HCT116 (cell line): Measurements from ENCODE around the gene DENND5B. TPM values are rescaled to one million over a fixed set of nuclear protein-coding genes. Genes with fewer than 3 reads are reported as not detected.

Source experiments
- ATAC-seq: fragments of 200-7000 bp; cut with Tn5 transposase; 2 replicates; pipeline ENCODE4 v1.9.1; 2020; ENCODE audit warnings: mild to moderate bottlenecking, moderate library complexity
- BruUV-seq: library from RNA; stranded (reverse); fragments of 400-500 nt; replicated peaks from 2 replicates; lab custom pipeline; 2021; lab: Mats Ljungman, UMichigan
- CTCF ChIA-PET: fragments of 300-600 bp; sonication (Branson Sonifier 250); formaldehyde crosslinking; loops from one replicate; lab custom pipeline; 2021; ENCODE audit warnings: antibody characterized with exemption; lab: Charles Lee
- POLR2A ChIA-PET: fragments of 300-600, 350-600 bp; sonication (Branson Sonifier 250); formaldehyde crosslinking; loops from one replicate; lab custom pipeline; 2021; ENCODE audit warnings: antibody characterized with exemption; lab: Charles Lee
- RAD21 ChIA-PET, 2 experiments: fragments of 300-600 bp; sonication (Branson Sonifier 250); formaldehyde crosslinking; loops; one replicate each; lab custom pipeline; 2023; ENCODE audit warnings: low total read pairs in 2 of 2; ENCODE audit not compliant: uncharacterized antibody in 2 of 2, unreplicated experiment in 2 of 2, low non-redundant PET in 1 of 2; lab: Charles Lee
- DNase-seq: peaks from one replicate; pipeline ENCODE4 v3.0.0-alpha.2; 2010; ENCODE audit warnings: low read depth, low spot score
- H2AFZ ChIP-seq: fragments of 200-600 bp; shearing (Covaris generic), sonication (generic); 2 replicates; pipeline ENCODE4 v1.6.1; 2017; ENCODE audit warnings: low read depth, mixed run types, mixed read lengths, antibody characterized with exemption, low read length; ENCODE audit not compliant: poor library complexity, severe bottlenecking
- H3K27ac ChIP-seq: 2 replicates; pipeline ENCODE4 v1.5.1; 2012; ENCODE audit warnings: low read depth, low read length
- H3K27me3 ChIP-seq: fragments of 200-600 bp; sonication (generic); 2 replicates; pipeline ENCODE4 v1.6.1; 2016; ENCODE audit warnings: mixed run types, low read length, mixed read lengths; ENCODE audit not compliant: insufficient read depth
- H3K36me3 ChIP-seq, 2 experiments: fragments of 200-500 bp in 1 of 2; fragments of 200-600 bp in 1 of 2; sonication (Bioruptor generic) in 1 of 2; sonication (generic) in 1 of 2; 2 replicates each; pipeline versions ENCODE4 v1.5.1 to v1.6.1; 2014 to 2016; ENCODE audit warnings: low read length in 2 of 2, inconsistent platforms in 1 of 2, mixed read lengths in 1 of 2, mixed run types in 1 of 2; ENCODE audit not compliant: insufficient read depth in 2 of 2, control insufficient read depth in 1 of 2
- H3K4me1 ChIP-seq, 2 experiments: fragments of 200-600 bp in 1 of 2; sonication (generic) in 1 of 2; 2 replicates each; pipeline versions ENCODE4 v1.5.1 to v1.6.1; 2012 to 2017; ENCODE audit warnings: low read length in 2 of 2, inconsistent platforms in 1 of 2, mild to moderate bottlenecking in 1 of 2, mixed read lengths in 1 of 2, mixed run types in 1 of 2, moderate library complexity in 1 of 2; ENCODE audit not compliant: insufficient read depth in 2 of 2, control insufficient read depth in 1 of 2
- H3K4me2 ChIP-seq: fragments of 200-600 bp; sonication (generic); 2 replicates; pipeline ENCODE4 v1.6.1; 2017; ENCODE audit warnings: mixed run types, low read length, mixed read lengths
- H3K4me3 ChIP-seq, 2 experiments: fragments of 200-600 bp in 1 of 2; sonication (generic) in 1 of 2; replicated peaks in 1 of 2; 2 replicates each; pipeline ENCODE4 v1.5.1; 2011 to 2016; ENCODE audit warnings: low read length in 2 of 2, control low read depth in 1 of 2, low read depth in 1 of 2, mild to moderate bottlenecking in 1 of 2, mixed read lengths in 1 of 2, mixed run types in 1 of 2
- H3K79me2 ChIP-seq: fragments of 200-600 bp; sonication (generic); 2 replicates; pipeline ENCODE4 v1.6.1; 2017; ENCODE audit warnings: mild to moderate bottlenecking, mixed run types, low read length, moderate library complexity, mixed read lengths; ENCODE audit not compliant: insufficient read depth
- H3K9ac ChIP-seq: fragments of 200-600 bp; sonication (generic); 2 replicates; pipeline ENCODE4 v1.6.1; 2016; ENCODE audit warnings: low read length, mixed read lengths
- H3K9me2 ChIP-seq: fragments of 200-600 bp; sonication (generic), shearing (Covaris generic); 2 replicates; pipeline ENCODE4 v1.6.1; 2017; ENCODE audit warnings: mixed run types, mild to moderate bottlenecking, moderate library complexity; ENCODE audit not compliant: insufficient read depth
- H3K9me3 ChIP-seq, 2 experiments: fragments of 200-500 bp in 1 of 2; fragments of 200-600 bp in 1 of 2; sonication (Bioruptor generic) in 1 of 2; sonication (generic) in 1 of 2; 2 replicates each; pipeline ENCODE4 v1.6.1; 2014 to 2017; ENCODE audit warnings: low read length in 2 of 2, mixed read lengths in 2 of 2, inconsistent platforms in 1 of 2, low read depth in 1 of 2, mild to moderate bottlenecking in 1 of 2, mixed run types in 1 of 2, moderate library complexity in 1 of 2; ENCODE audit not compliant: control insufficient read depth in 1 of 2, insufficient read depth in 1 of 2
- H4K20me1 ChIP-seq: fragments of 200-600 bp; sonication (generic), shearing (Covaris generic); 2 replicates; pipeline ENCODE4 v1.6.1; 2017; ENCODE audit warnings: mixed run types, mild to moderate bottlenecking, moderate library complexity; ENCODE audit not compliant: insufficient read depth
- EZH2 ChIP-seq: fragments of 200-600 bp; sonication (generic); IDR thresholded peaks from 2 replicates; pipeline ENCODE4 v1.6.1; 2017; ENCODE audit warnings: antibody characterized with exemption, mixed run types
- FOSL1 ChIP-seq: IDR thresholded peaks from 2 replicates; pipeline ENCODE4 v1.6.1; 2012; ENCODE audit warnings: low read depth
- JUND ChIP-seq: IDR thresholded peaks from 2 replicates; pipeline ENCODE4 v1.6.1; 2012
- RAD21 ChIP-seq: IDR thresholded peaks from 2 replicates; pipeline ENCODE4 v1.6.1; 2012; ENCODE audit warnings: low read depth, mild to moderate bottlenecking
- intact Hi-C: fragments of 100-400 bp; cut with micrococcal nuclease; formaldehyde crosslinking; loops from 2 replicates; pipeline ENCODE4 v1.10.0; 2022
- total RNA-seq: library from RNA; stranded (reverse); gene quantifications from one replicate; pipeline ENCODE4 v1.2.1, GENCODE V29; 2021; ENCODE audit not compliant: unreplicated experiment
- TF ChIP-seq, protein P1 (sequence below), 3 experiments: fragments of 200-600 bp in 1 of 3; sonication (generic) in 1 of 3; IDR thresholded peaks in 2 of 3; conservative IDR thresholded peaks in 1 of 3; 2 replicates each; pipeline ENCODE4 v1.5.1; 2012 to 2017; ENCODE audit warnings: low read depth in 2 of 3, low read length in 2 of 3, antibody characterized with exemption in 1 of 3, borderline replicate concordance in 1 of 3, control low read depth in 1 of 3, mild to moderate bottlenecking in 1 of 3, mixed read lengths in 1 of 3, mixed run types in 1 of 3, moderate library complexity in 1 of 3; ENCODE audit not compliant: insufficient read depth in 1 of 3
- TF ChIP-seq, protein P2 (sequence below): IDR thresholded peaks from 2 replicates; pipeline ENCODE4 v1.6.1; 2011; ENCODE audit warnings: mild to moderate bottlenecking, low read length, moderate library complexity; ENCODE audit not compliant: insufficient replicate concordance; ENCODE audit errors: extremely low read depth
- TF ChIP-seq, protein P3 (sequence below): IDR thresholded peaks from 2 replicates; pipeline ENCODE4 v1.6.1; 2012; ENCODE audit warnings: low read depth

DENND5B gene
- total RNA-seq, 1 experiment from 2014 or later, result 19.2 TPM

GRCh38 chr12:31633464-31633863 is 42.5 kb upstream of the DENND5B start (continued):
- TF ChIP-seq, protein P1, sequence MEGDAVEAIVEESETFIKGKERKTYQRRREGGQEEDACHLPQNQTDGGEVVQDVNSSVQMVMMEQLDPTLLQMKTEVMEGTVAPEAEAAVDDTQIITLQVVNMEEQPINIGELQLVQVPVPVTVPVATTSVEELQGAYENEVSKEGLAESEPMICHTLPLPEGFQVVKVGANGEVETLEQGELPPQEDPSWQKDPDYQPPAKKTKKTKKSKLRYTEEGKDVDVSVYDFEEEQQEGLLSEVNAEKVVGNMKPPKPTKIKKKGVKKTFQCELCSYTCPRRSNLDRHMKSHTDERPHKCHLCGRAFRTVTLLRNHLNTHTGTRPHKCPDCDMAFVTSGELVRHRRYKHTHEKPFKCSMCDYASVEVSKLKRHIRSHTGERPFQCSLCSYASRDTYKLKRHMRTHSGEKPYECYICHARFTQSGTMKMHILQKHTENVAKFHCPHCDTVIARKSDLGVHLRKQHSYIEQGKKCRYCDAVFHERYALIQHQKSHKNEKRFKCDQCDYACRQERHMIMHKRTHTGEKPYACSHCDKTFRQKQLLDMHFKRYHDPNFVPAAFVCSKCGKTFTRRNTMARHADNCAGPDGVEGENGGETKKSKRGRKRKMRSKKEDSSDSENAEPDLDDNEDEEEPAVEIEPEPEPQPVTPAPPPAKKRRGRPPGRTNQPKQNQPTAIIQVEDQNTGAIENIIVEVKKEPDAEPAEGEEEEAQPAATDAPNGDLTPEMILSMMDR (IDR thresholded peaks at IDR 0.05 in 2 of 3, conservative IDR thresholded peaks at IDR 0.05 in 1 of 3; ENCODE audit: borderline replicate concordance in 1 of 3, insufficient read depth in 1 of 3, low read depth in 2 of 3, low read length in 2 of 3), result no peak
- TF ChIP-seq FOSL1, result no peak

DNA sequence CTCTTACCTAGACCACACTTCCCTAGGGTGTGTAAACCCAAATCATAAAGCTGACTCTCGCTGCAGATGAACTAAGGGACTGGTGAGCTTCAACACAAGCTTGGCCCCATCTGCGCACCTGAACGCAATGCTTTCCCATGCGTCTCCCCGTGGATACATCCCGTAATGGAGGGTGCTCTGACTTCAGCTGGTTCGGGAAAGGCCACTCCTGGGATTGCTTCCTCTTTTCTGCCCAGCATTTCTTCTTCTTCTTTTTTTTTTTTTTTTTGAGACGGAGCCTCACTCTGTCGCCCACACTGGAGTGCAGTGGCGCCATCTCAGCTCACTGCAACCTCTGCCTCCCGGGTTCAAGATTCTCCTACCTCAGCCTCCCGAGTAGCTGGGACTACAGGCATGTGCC is 40.9 kb upstream of the DENND5B start:
- RAD21 ChIA-PET, result interaction anchor here in 1 of 2 experiments (0.8 kb wide), 1 partner anchor 229 kb away, joined by 3 read pairs; no protein-coding TSS in a partner anchor
- DNase-seq, result no peak
- CTCF ChIA-PET, result interaction anchor here (1.6 kb wide), 1 partner anchor 229 kb away, joined by 7 read pairs; no protein-coding TSS in a partner anchor
- no peak overlapping the region for H3K27ac ChIP-seq
- POLR2A ChIA-PET, result no interaction called here
- ATAC-seq, result no peak
- H2AFZ ChIP-seq, result no peak overlapping the region
- TF ChIP-seq JUND (no peak), EZH2 (no peak), RAD21 (no peak)
- TF ChIP-seq, protein P1 (IDR thresholded peaks at IDR 0.05 in 2 of 3, conservative IDR thresholded peaks at IDR 0.05 in 1 of 3; ENCODE audit: borderline replicate concordance in 1 of 3, insufficient read depth in 1 of 3, low read depth in 2 of 3, low read length in 2 of 3), result no peak
- TF ChIP-seq, protein P2, sequence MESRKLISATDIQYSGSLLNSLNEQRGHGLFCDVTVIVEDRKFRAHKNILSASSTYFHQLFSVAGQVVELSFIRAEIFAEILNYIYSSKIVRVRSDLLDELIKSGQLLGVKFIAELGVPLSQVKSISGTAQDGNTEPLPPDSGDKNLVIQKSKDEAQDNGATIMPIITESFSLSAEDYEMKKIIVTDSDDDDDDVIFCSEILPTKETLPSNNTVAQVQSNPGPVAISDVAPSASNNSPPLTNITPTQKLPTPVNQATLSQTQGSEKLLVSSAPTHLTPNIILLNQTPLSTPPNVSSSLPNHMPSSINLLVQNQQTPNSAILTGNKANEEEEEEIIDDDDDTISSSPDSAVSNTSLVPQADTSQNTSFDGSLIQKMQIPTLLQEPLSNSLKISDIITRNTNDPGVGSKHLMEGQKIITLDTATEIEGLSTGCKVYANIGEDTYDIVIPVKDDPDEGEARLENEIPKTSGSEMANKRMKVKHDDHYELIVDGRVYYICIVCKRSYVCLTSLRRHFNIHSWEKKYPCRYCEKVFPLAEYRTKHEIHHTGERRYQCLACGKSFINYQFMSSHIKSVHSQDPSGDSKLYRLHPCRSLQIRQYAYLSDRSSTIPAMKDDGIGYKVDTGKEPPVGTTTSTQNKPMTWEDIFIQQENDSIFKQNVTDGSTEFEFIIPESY, result no peak
- TF ChIP-seq, protein P3, sequence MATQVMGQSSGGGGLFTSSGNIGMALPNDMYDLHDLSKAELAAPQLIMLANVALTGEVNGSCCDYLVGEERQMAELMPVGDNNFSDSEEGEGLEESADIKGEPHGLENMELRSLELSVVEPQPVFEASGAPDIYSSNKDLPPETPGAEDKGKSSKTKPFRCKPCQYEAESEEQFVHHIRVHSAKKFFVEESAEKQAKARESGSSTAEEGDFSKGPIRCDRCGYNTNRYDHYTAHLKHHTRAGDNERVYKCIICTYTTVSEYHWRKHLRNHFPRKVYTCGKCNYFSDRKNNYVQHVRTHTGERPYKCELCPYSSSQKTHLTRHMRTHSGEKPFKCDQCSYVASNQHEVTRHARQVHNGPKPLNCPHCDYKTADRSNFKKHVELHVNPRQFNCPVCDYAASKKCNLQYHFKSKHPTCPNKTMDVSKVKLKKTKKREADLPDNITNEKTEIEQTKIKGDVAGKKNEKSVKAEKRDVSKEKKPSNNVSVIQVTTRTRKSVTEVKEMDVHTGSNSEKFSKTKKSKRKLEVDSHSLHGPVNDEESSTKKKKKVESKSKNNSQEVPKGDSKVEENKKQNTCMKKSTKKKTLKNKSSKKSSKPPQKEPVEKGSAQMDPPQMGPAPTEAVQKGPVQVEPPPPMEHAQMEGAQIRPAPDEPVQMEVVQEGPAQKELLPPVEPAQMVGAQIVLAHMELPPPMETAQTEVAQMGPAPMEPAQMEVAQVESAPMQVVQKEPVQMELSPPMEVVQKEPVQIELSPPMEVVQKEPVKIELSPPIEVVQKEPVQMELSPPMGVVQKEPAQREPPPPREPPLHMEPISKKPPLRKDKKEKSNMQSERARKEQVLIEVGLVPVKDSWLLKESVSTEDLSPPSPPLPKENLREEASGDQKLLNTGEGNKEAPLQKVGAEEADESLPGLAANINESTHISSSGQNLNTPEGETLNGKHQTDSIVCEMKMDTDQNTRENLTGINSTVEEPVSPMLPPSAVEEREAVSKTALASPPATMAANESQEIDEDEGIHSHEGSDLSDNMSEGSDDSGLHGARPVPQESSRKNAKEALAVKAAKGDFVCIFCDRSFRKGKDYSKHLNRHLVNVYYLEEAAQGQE, result no peak
- H3K9ac ChIP-seq, result no peak overlapping the region
- H3K36me3 ChIP-seq, result no peaks in the 10 kb centered on the region
- no peaks in the 10 kb centered on the region for H4K20me1 ChIP-seq
- peaks cover 2 to 8% of the 10 kb centered on the region in 2 experiments; a peak in 1 of 4 replicates for H3K4me1 ChIP-seq
- no peaks in the 10 kb centered on the region for H3K9me3 ChIP-seq
- H3K4me3 ChIP-seq, result no peak overlapping the region
- no peaks in the 10 kb centered on the region for H3K9me2 ChIP-seq
- no TSS peak for BruUV-seq
- no peaks in the 10 kb centered on the region for H3K79me2 ChIP-seq
- H3K27me3 ChIP-seq, result no peaks in the 10 kb centered on the region
- no peak overlapping the region for H3K4me2 ChIP-seq
- intact Hi-C loops, result loop anchor here (10.0 kb wide), 1 partner anchor 787 kb away; no protein-coding TSS in a partner anchor
